ENCODE results near the gene NINJ1.

GRCh38 chr9:93111371-93112115 is 22.5 kb downstream of the NINJ1 start:
- TF ChIP-seq CTCF (IDR thresholded peaks at IDR 0.05; ENCODE audit: low read length) (no peak), EZH2 (IDR thresholded peaks at IDR 0.05; ENCODE audit: borderline replicate concordance, low read length) (no peak)

All from OCI-LY1 (cell line).